ENCODE results near the gene SNX21. TPM values are rescaled to one million over a fixed set of nuclear protein-coding genes. Genes with fewer than 3 reads are reported as not detected.

The SNX21 gene
- total and polyA plus RNA-seq, 9 of the 15 experiments (the other 6 are each of a cell fraction or from before 2014, with no cell fraction given): 0.10 to 1.2 (median 0.42) TPM

DNA sequence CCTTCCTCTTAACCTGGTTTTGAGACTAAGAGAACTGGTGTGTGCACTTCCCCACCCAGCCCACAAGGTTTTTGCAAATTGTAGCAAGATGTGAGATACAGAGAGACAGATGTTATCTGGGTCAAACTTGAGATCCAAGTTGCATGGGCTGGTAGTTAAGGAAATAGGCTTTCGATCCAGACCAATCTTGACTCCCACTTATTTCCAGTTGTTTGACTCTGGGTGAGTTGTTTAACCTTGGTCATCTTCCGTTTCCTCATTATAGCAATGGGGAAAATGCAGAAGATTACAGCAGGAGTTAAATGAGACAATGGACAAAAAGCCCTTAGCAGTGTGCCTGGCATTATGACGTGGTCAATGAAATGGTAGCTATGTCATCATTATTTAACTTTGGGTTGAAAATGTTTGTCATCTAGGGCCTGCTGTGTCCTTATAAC lies 1.7 kb downstream of the SNX21 start:
- DNase-seq (ENCODE audit: extremely low read depth in 1 of 4, low spot score in 3 of 4) (no peak), FAIRE-seq (no peak), ATAC-seq (no peak)
- intact Hi-C loops (cut with micrococcal nuclease): loop anchor here (10.0 kb wide), 1 partner anchor 49 kb away; the partner anchor contains the start of genes SPATA25 and ZSWIM1
- peak overlapping the region; percentile 25; the same call in 1 of the 3 replicates for H3K27ac ChIP-seq (ENCODE audit: extremely low read depth, low read depth, low read length)
- peak overlapping the region; percentile 60; the same call in 1 of the 2 replicates for H3K4me2 ChIP-seq (ENCODE audit: insufficient read depth, low read length)
- no TSS peak for BruUV-seq (replicated peaks)
- H3K4me1 ChIP-seq (replicated peaks in 1 of 2; ENCODE audit: control insufficient read depth in 2 of 2, insufficient read depth in 2 of 2, low read length in 2 of 2): peaks cover 32 to 34% of the 10 kb centered on the region in 2 experiments
- no peaks in the 10 kb centered on the region for H3K9me3 ChIP-seq (replicated peaks; ENCODE audit: control insufficient read depth, insufficient read depth, low read depth, low read length)
- TF ChIP-seq SPI1 (IDR thresholded peaks at IDR 0.05; ENCODE audit: borderline replicate concordance, low read depth, low read length) (peak; percentile 37; the same call in 1 of the 2 replicates), GATA2 (CRISPR knock-in tag; IDR thresholded peaks at IDR 0.05) (peak; percentile 52)
- TF ChIP-seq, protein P1, sequence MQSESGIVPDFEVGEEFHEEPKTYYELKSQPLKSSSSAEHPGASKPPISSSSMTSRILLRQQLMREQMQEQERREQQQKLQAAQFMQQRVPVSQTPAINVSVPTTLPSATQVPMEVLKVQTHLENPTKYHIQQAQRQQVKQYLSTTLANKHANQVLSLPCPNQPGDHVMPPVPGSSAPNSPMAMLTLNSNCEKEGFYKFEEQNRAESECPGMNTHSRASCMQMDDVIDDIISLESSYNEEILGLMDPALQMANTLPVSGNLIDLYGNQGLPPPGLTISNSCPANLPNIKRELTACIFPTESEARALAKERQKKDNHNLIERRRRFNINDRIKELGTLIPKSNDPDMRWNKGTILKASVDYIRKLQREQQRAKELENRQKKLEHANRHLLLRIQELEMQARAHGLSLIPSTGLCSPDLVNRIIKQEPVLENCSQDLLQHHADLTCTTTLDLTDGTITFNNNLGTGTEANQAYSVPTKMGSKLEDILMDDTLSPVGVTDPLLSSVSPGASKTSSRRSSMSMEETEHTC (IDR thresholded peaks at IDR 0.05): no peak
- TF ChIP-seq, protein P2, sequence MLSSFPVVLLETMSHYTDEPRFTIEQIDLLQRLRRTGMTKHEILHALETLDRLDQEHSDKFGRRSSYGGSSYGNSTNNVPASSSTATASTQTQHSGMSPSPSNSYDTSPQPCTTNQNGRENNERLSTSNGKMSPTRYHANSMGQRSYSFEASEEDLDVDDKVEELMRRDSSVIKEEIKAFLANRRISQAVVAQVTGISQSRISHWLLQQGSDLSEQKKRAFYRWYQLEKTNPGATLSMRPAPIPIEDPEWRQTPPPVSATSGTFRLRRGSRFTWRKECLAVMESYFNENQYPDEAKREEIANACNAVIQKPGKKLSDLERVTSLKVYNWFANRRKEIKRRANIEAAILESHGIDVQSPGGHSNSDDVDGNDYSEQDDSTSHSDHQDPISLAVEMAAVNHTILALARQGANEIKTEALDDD (IDR thresholded peaks at IDR 0.05): peak; percentile 92
- no peaks in the 10 kb centered on the region for H3K36me3 ChIP-seq (ENCODE audit: control insufficient read depth, insufficient read depth, low read length)
- H4K20me1 ChIP-seq (replicated peaks; ENCODE audit: control insufficient read depth, insufficient read depth, low read length): no peaks in the 10 kb centered on the region
- no peak overlapping the region for H3K4me3 ChIP-seq
- no peaks in the 10 kb centered on the region for H3K9me1 ChIP-seq (ENCODE audit: control insufficient read depth, insufficient read depth, low read length)
- no peak overlapping the region for H3K9ac ChIP-seq (ENCODE audit: insufficient read depth in 1 of 2, low read depth in 2 of 2, low read length in 2 of 2)
- in situ Hi-C loops (cut with MboI): no loop called here
- ChIA-PET POLR2A (no interaction called here), CTCF (ENCODE audit: low intra/inter-chr PET ratio) (no interaction called here)
- no peaks in the 10 kb centered on the region for H3K27me3 ChIP-seq (ENCODE audit: control insufficient read depth in 2 of 2, insufficient read depth in 2 of 2, low read length in 2 of 2)
- H3K79me2 ChIP-seq (ENCODE audit: control insufficient read depth, insufficient read depth, low read length): no peaks in the 10 kb centered on the region
- no peak overlapping the region for H2AFZ ChIP-seq (ENCODE audit: low read depth, low read length)
- WGBS (ENCODE audit: insufficient coverage, low coverage, missing lambda C conversion rate): 56% methylated on average over 3 of the region's 3 CpGs
